ENCODE measurements around the gene CXCR6.

The CXCR6 gene

DNA sequence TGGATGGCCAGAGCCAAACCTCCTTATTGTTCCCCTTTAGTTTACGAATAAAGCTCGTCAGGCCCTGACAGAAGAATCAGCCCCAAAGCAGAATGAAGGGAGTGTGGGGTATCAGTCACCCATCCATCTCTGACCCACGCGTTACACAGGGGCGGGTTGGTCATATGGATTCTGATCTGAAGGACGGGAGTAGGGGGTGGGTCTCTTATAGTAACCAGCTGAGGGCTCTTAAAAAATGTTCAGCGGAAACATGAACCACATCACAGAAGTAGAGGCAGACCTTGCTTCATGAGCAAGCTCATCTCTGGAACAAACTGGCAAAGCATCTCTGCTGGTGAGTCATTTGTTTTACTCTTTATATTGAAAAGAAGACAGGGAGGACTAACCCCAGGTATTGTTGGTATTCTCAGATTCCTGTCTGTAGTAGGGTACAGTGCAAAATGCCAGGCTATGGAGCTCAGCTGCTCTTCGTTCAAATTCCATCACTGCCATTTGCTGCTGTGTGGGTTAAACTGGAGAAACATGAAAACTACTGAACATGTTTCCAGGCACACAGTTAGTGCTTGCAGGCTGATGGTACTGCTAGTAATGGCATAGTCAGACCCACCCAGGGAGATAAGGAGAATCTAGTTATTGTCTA, at the start of gene CXCR6:
Gene CXCR6, plus strand, starts transcription at position 258 of the 640 bp plus-strand sequence. CDS start 3,018 bp downstream, outside the sequence.
- DNase-seq: no peak

DNA sequence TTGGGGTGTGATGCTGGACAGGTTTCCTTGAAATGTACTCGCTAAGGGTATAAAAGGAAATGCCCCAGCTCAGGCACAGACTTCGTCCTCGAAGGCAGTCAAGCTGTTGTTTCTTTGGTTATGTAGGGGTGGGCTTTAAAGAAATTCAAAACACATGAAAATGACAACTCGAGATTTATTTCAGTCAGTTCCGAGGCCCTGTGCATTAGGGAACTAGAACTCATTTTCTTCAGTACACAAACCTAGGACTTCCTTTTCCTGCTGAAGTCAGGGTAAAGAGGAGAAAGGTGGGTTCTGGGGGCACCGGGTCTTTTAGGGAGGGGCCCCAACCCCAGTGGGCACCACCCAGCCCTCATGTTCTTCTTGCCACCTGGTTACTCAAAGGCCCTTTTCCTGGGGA, 49.2 kb upstream of the CXCR6 start:
- no peak for DNase-seq

DNA sequence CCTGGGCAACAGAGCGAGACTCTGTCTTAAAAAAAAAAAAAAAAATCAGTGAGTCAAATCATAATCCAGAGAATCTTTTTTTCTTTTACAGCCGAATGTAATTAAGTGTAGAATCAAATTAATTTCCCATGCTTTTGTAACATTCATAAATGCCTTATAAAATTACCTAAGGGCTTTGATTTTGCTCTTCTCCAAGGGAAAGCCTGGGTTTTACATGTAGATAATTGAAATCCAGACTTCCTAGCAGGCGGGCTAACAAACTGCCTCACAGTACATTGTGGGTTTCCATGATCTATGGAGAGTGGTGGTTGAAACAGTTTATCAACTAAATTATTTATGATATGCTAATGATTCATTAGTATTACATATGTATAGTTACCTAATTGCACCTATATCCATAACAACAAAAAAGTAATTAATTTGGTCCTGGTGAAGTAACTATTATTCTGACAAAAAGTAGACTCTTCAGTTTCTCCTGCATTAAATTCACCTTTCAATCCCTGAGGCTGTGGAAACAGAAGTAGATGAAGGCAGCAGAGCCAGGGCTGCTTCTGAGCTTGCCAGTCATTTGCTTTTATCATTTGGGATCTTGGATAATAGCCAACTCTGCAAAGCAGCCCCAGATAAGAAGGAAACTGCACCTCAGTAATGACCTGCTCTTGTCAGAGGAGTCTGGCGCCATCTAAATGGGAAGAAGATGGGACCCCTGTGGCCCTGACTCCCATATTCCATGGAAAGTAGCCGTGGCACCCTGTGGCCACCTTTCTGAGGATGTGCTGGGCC, 47.4 kb upstream of the CXCR6 start:
- DNase-seq: no peak

DNA sequence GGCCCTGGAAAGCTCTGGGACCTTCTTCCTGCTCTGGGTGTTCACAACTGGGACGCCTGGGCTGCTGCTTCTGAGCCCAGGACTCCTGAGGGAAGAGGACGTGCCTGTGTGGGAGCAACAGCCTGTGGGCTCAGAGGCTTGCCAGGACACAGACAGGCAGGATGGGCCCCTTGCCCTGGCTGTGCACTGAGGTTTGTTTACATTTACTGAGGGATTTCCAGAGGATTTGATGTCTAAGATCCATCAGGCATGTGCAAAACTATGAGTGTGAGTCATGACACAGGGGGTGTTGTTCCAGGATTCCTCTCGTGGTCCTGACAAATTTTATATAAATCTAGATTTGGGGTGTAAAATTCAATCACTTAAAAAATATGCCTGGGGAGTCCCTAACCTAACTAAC, 46.3 kb upstream of the CXCR6 start:
- no peak for DNase-seq

DNA sequence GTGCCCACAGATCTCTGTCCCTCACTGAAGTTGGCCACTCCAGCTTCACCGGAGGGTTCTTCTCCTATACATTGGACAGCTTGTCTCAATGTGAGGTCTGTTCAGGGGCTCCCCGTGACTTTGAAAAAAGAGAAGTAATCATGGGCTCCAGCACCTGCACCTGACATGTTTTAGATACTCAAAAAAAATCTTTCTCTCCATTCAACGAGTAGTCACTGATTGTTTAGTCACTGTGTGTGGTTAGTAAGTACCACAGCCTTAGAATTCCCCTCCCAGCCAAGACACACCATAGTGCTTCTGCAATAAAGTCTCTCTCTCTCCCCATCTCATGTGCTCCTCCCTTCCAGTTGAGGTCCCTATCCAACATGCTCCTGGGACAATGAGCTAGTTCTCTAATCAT, 38.3 kb upstream of the CXCR6 start:
- no peak for DNase-seq

DNA sequence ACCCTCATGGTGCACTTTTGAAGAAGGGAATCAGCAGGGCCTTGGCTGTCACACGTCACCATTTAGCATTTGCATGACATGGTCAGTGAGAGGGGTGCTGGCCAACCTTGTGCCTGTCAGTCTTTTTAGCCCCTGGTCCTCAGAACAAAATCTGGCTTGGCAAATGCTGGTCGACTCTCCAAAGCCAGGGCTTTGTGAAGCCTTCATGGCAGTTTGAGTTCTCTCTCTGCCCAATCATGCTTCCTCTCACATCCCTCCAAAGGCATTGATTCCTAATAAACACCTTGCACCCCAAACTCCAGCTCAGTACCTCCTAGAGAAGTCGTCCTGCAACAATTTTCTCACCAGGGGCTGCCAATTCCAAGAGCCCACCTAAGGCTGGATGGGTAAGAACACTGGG, 37.5 kb upstream of the CXCR6 start:
- DNase-seq: no peak

DNA sequence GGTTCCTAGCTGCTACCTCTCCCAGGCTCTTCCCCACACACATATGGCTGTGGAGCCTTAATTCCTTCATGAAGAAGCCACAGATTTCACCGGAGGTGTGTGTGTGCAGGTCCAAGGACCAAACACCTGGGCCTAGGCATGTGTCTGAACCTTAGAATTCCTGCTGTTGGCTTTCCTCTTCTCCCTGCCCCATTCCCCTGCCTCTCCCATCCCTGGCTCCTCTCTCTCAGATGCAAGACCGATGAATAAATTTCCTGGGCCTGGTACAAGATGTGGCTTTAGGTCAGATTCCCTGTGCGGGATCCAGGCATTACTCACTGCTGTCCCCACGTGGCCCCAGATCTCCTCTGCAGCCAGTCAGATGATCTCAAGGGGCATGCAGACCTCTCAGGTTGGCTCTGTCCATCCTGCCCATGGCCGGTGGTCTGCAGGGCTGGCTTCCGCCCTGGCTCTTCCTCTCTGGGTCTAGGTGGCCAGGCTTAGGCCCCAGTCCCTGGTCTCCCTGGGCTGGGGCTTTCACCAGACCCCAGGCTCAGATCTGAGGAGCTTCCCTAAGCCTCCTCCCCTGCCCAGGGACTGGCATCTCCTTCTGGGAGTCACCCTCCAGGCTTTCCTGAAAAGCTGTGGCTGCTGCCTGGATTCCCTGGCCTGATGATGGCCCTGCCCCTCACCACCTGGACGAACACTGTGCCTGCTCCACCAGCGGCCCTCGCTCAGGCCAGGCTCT, 36.4 kb upstream of the CXCR6 start:
- no peak for DNase-seq

DNA sequence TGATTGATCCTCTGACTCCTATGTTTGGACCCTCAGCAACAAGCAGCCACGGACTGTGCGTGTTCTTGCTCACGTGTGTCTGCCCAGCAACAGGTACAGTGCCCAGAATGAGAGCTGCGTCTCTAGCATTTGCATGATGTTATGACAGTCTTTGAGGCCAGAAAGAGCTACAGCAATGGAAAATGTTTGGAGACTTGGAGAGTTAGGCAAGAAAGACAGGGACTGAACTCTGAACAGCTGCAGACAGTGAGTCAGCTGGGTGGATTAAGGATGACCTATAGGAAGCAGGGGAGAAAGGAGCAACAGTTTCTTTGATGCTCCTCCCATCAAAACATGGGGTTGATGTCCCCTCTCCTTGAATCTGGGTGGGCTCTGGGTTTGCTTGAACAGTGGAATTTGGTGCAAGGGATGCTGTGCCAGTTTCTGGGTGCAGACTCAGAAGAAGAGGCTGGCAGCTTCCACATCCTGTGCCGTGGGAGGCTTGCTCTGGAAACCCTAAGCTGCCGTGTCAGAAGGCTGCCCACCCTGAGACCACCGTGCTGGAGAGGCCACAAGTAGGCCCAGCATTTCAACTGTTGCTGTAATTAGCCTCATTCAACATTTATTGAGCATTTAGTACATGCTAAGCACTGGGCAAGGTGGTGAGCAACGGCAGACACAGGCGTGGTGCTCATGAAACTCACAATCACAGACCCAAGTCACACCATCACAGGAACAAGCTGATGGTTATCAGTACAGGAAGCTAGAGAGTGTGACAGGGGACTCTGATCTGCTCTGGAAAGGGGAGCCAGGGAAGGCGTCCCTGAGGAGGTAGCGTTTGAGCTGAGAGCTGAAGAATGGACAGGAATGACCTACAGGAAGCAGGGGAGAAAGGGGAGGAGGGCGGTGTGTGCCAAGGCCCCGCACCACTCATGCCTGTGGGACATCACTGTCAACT, 35.2 kb upstream of the CXCR6 start:
- no peak for DNase-seq

DNA sequence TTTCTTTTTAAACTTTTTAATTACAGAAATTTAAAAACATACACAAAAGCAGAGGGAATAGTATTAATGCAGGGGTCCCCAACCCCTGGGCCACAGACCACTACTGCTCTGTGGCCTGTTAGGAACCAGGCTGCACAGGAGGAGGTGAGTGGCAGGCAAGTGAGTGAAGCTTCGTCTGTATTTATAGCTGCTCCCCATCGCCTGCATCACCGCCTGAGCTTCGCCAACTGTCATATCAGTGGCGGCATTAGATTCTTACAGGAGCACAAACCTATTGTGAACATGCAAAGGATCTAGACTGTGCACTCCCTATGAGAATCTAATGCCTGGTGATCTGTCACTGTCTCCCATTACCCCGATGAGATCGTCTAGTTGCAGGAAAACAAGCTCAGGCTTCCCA, 34.5 kb upstream of the CXCR6 start:
- no peak for DNase-seq

DNA sequence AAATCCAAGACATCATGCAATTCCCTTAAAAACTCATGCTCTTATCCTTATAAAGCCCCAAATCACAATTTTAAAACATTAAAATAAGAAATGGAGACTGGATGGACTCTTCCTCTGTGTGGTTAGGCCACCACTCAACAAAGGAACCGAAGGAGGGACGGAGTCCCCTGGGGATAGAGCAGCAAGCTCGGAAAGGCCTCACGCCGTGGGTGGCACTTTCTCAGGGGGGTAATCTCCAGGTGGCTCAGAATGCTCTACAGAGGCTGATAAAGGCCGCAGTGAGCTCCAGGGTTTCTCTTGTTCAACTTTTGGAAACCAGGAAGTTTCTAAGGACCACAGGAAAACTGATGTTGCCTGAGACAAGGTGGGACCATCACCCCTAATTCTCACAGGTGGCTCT, 33.7 kb upstream of the CXCR6 start:
- no peak for DNase-seq

DNA sequence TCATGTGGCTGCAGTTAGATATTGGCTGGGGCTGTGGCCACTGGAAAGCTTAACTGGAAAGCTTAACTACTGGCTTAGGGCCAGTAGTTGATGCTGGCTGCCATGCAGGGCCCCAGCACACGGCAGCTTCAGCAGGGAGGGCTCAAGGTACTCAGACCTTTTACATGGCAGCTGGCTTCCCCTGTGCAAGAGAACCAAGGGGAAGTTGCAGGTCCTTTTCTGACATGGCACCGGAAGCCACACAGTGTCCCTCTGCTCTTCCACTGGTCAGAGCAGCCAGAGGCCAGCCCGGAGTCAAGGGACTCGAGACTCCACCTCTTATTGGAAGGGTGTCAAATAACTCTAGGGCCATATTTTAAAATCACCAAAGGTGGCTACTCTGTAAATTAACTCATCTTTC, 32.4 kb upstream of the CXCR6 start:
- no peak for DNase-seq

DNA sequence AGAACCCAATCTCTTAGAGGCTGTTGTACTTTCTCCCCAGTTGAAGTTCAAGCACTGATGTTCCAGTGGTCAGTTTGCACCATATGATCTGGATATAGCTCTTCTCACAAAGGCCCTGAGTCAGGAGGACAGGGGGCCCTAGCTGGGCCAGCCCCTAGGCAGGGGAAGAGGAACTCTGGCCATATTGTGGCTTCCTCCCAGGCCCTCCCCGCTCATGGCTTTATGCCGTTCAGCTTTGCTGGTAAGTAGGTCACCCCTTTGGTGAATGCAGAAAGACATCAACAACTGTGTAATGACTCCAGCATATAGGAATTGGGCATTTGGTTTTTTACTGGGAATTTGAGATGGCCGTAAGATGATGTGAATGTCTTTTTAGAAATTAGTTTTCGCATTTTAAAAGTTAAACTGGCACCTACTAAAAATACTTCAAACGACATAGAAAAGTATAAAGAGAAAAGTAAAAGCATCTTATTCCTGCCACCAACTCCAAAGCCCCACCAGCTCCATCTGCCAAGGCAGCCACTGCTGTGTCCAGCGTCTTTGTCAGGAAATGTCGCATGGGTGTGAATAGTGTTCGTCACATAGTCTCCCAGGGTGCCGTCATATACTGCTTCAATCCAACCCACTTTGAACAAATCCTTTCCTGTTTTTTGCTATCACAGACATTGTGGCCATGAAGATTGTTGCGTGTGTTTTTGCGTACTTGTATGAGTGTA, 31.6 kb upstream of the CXCR6 start:
- no peak for DNase-seq

DNA sequence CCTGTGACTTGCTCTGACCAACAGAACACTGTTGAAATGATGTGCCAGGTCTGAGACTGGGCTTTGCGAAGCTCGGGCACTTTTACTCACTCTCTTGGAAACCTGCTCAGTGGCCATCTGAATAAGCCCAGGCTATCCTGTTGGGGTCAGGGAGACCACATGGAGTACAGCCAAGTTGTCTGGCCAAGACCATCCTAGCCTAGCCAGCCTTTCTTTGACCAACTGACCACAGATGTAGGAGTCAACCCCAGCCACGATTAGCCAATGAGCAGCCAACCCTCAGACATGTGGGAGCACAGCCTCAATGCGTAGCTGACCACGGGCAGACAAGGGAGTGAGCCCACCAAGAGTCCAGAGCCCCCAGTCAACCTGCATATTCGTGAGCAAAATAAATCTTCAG, 30.8 kb upstream of the CXCR6 start:
- no peak for DNase-seq

DNA sequence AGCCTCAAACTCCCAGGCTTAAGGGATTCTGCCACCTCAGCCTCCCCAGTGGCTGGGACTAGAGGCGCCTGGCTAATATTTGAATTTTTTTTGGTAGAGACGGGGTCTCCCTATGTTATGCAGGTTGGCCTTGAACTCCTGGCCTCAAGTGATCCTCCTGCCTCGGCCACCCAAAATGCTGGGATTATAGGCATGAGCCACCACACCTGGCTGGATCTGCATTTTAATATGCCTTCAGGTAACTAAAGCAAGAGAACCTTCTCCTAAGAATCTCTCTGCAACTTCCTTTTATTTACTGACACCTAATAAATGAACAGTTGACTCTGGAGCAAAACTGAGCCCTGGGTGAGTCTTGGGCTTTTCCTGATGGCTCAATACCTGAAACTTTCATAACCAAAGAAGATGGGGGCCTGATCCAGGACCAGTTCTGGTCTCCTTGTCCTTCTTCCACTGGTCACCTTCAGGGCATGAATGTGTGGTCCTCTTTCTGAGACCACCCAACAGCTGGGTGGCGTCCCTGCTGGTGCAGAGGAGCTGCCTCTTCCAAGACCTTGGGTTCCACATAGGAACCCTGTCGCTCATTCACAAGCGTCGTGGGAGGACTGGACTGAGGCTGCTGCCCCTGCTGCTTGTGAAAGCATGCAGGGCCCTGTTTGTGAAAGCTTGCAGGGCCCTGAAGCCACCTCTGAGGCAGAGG, 28.8 kb upstream of the CXCR6 start:
- DNase-seq: no peak

DNA sequence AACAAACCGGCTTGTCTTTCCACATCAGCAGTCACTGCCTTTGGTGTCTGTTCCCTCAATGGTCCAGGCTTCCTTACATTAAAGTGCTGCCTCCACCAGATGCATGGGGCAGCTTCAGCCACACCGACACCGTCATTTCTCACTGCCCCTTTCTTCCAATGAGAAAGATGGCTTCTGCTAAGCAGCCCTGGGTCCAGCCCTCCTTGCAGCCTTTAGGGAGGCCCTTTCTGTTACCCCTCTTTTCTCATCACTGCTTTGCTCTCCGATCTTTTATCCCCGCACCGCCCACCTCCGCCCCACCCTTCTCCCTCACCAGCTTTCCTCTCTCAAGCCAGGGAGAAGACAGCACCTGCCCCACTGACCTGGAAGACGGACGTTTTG, 28.2 kb upstream of the CXCR6 start:
- no peak for DNase-seq

DNA sequence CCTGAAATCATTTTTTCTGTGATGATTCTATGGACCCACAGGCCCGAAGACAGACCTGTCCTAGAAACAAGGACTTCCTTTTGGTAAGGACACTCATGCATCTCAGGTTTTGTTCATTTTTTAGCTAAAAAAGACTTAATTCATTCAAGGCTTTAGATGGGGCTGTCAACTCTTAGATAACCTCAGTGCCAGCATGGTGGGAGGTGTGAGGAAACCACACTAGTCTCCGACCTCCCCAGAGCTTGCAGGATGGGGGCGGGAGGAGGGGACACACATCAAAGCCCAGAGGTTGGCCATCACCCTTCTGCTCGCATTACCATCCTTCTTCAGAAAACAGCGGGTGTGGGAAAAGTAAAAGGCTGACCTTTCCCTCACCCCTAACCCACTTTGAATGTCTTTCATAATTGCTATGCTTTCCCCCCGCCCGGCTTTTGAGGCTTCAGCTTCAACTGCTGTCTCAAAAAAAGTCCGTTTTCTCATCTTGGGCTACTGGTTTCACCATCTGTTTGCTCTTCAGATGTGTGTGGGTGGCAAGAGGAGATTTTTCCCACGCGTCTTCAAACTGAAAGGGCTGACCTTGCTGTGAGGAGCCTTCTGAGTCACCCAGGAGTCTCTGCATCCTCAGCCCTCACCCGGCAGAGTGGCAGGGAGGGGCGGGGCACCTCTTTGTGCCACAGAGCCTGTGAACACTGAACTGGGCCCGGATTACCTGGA, 27.6 kb upstream of the CXCR6 start:
- no peak for DNase-seq

DNA sequence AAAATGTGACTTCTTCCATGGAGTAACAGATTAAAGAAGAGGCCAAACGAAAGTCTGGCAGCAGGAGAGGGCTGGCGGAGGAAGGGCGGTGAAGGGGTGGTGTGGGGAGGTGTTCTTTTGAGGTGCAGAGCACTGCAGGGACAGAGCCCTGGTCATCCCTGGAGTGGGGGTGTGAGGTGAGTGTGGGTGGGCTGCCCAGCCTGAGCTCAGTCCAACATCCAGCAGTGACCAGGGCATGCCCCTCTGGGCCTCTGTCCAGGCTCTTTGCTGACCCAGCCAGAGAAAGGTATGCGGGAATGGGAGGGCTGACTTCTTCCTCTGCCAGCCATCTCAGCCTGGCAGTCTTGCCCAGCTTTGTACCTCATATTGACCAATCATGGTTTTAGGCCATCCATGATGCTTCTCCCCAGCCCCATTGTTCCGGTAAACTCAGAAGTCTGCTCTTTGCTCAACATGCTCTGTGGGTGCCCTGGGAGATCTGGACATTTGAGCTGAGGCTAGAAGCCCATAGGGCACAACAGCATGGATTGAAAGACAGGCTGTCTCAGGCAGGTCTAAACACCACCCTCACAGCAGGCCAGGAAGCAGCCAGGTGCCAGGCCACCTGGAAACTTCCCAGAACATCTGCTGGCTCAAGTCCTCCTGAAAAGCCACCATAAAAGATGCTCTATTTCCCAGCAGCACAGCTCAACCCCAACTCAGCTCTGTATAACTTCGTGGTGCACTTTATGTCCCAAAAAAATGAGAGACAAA, 25.9 kb upstream of the CXCR6 start:
- no peak for DNase-seq

DNA sequence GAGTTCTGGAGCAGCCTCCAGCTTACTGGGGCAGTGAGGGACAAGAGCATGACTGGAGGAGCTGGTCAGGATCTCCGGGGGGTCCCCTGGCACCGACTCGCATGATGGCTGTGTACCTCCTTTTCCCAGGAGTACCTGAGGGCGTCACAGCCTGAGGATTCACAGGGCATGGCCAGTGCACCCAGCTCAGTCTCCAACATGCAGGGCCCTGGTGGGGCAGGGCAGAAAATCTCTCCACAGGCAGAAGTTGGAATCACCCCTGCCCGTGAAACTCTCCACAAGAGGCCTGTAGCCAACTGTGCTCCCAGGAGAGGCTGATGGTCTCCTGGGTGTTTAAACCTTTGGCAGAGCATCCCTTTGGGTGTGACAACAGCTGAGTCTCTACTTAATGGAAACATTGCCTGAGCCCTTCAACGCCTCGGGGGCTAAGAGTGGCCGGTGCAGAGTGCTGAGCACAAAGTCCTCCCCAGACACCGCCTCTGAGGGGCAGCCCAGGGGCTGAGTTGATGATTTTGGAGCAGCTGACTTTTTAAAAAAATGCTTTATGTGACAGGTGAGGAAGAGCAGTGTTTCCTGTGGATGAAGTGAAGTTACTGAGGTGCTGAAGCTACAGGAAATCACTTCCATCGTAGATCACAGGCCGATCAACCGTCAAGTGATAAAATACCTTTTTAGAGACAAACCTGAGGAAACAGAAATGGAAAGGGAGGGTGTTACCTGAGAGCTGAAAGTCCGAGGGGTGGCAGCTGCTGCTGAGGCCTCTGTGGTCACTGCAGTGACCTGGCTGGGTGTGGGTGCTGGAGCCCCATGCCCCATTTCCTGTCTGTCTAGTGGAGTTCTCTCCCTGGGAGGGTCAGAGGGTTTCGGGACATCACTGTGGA, 21.9 kb upstream of the CXCR6 start:
- DNase-seq: no peak

DNA sequence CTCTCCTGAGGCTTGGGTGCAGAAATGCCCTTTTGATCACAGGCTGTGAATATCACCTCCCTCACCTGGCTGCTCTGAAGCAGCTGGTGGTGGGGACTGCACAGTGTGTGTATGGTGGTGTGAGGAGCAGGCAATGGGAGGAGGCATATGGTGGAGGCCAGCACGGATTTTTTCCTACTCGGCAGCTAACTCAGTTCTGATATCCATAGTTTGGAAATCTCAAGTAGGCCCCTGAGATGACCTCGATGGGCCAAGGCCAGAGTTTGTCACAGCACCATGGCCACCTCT, 21.3 kb upstream of the CXCR6 start:
- DNase-seq: no peak
